Measurements from ENCODE around the gene IL9R. TPM values are rescaled to one million over a fixed set of nuclear protein-coding genes. Genes with fewer than 3 reads are reported as not detected.

The IL9R gene
- total RNA-seq (0.07 TPM in 1 of 2 replicates, not detected in the other), polyA plus RNA-seq (not detected in 2 replicates)

GRCh38 chrX:155997436-155997835 lies at the start of gene IL9R:
IL9R (plus strand) TSS chrX:155997696; CDS start chrX:155997760, 64 bp downstream.
- Histone ChIP-seq H3K36me3 (no peaks in the 10 kb centered on the region), H3K4me3 (no peak within 1 kb of the TSS), H3K27ac (no peak within 1 kb of the TSS), H3K4me1 (ENCODE audit: low read depth) (no peaks in the 10 kb centered on the region), H3K9me3 (ENCODE audit: low read depth) (no peaks in the 10 kb centered on the region), H3K27me3 (no peaks in the 10 kb centered on the region)
- DNase-seq (ENCODE audit: low read depth in 1 of 2, low spot score in 1 of 2) = no peak
- TF ChIP-seq CTCF (IDR thresholded peaks at IDR 0.05; ENCODE audit: low read depth, low read length) = no peak

- no peak for TF ChIP-seq CTCF (IDR thresholded peaks at IDR 0.05; ENCODE audit: low read depth, low read length)
- Histone ChIP-seq H3K4me1 (ENCODE audit: low read depth) (no peaks in the 10 kb centered on the region), H3K36me3 (no peaks in the 10 kb centered on the region), H3K4me3 (no peak overlapping the region), H3K27me3 (no peaks in the 10 kb centered on the region), H3K27ac (no peak overlapping the region), H3K9me3 (ENCODE audit: low read depth) (no peaks in the 10 kb centered on the region)
- DNase-seq (ENCODE audit: low read depth in 1 of 2, low spot score in 1 of 2) = peak in 1 of 2 donors; percentile 5
Measured at GRCh38 chrX:155949098-155949497, 48.4 kb upstream of the IL9R start.

GRCh38 chrX:155951237-155951789 lies 46.2 kb upstream of the IL9R start:
- Histone ChIP-seq H3K9me3 (ENCODE audit: low read depth) (no peaks in the 10 kb centered on the region), H3K36me3 (no peaks in the 10 kb centered on the region), H3K27ac (no peak overlapping the region), H3K4me3 (no peak overlapping the region), H3K27me3 (no peaks in the 10 kb centered on the region), H3K4me1 (ENCODE audit: low read depth) (no peaks in the 10 kb centered on the region)
- no peak for DNase-seq (ENCODE audit: low read depth in 1 of 2, low spot score in 1 of 2)
- TF ChIP-seq CTCF (IDR thresholded peaks at IDR 0.05; ENCODE audit: low read depth, low read length) = no peak

- H3K4me1 ChIP-seq (ENCODE audit: low read depth) = no peaks in the 10 kb centered on the region
- H3K27ac ChIP-seq = no peak overlapping the region
- no peaks in the 10 kb centered on the region for H3K36me3 ChIP-seq
- H3K4me3 ChIP-seq = no peak overlapping the region
- no peak for DNase-seq (ENCODE audit: low read depth in 1 of 2, low spot score in 1 of 2)
- H3K27me3 ChIP-seq = no peaks in the 10 kb centered on the region
- H3K9me3 ChIP-seq (ENCODE audit: low read depth) = no peaks in the 10 kb centered on the region
- no peak for TF ChIP-seq CTCF (IDR thresholded peaks at IDR 0.05; ENCODE audit: low read depth, low read length)
Measured at GRCh38 chrX:155953055-155953454, 44.4 kb upstream of the IL9R start.

- no peaks in the 10 kb centered on the region for H3K9me3 ChIP-seq (ENCODE audit: low read depth)
- DNase-seq (ENCODE audit: low read depth in 1 of 2, low spot score in 1 of 2) = no peak
- H3K27ac ChIP-seq = no peak overlapping the region
- no peak overlapping the region for H3K4me3 ChIP-seq
- H3K36me3 ChIP-seq = no peaks in the 10 kb centered on the region
- TF ChIP-seq CTCF (IDR thresholded peaks at IDR 0.05; ENCODE audit: low read depth, low read length) = no peak
- no peaks in the 10 kb centered on the region for H3K27me3 ChIP-seq
- no peaks in the 10 kb centered on the region for H3K4me1 ChIP-seq (ENCODE audit: low read depth)
Measured at GRCh38 chrX:155954793-155955192, 42.7 kb upstream of the IL9R start.

Data from cardiac muscle cell (in vitro differentiated cells and primary cell).